ENCODE measurements around the gene TTYH2.
"Not testable (repeated sequence)": the region's sequence is repeated elsewhere in the genome, so short reads cannot be mapped to it uniquely, and the experiment has no call there.

The TTYH2 gene

DNA sequence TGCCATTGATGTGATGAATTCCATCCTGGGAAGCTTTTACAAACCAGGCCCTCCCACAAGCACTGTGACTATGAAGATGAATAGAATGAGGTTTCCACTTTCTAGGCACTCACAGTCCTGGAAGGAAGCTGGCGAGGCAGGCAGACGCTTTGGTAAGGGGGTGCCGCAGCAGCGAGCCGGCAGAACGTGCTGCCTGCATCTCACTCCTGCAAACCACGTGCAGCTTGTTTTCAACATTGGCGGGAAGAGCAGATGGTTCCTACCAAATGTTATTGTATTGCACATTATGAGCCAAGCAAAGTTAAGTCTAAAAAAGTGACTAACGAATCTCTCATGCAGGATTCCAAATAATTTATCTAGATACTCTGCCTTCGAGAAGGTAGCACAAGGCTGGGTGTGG is 57.0 kb downstream of the TTYH2 start:
- no peak for DNase-seq

GRCh38 chr17:74271281-74271680 is 57.9 kb downstream of the TTYH2 start:
- no peak for DNase-seq

DNA sequence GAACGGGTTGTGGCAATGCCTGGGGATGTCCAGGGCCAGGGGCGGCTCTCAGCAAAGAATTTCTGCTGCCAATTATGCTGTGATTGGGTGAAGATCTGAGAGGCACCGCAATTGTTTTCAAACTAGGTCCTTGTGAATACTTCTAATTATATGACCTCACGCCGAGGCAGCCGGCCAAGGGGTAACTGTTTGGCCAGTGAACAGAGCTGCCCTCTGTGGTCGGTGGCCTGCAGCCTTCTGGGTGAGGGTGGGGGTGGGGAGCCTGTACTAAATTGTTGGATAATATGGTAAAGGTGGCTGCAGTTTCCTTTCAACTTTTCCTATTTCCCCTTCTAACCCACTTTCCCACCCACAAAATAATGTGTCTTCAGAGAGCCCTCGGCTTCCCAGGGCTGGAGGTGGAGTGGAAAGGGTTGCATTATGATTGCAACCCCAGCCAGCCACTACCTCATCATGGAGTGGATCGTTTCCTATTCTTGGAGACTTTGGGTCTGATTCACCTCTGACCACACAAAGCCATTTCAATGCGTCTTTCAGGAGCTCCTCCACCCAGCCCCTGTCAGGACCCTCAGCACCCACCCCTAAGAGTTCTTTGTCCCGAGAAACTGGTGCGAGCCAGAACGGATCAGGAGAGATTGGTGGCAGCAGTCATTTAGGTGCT is 58.7 kb downstream of the TTYH2 start:
- DNase-seq, result no peak

DNA sequence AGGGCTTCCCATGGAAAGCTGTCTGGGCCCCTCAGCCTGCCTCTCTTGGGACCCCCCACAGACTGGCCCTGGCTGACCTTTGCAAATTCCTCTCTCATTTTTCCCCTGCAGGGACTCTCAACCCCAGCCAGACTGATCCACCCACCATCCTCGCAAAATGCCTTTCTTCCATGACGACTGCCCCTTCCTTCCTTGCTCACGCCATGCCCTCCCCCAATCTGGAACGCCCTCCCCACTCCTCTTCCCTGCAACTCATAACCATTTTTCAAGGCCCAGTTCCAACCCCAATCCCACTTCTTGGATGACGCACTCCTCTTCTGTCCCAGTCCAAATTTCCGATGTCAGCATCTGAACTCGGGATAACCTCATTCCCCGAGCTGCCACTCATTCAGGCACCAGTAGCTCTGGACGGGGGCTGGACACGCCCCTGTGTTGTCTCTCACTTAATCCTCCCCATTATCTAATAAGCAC is 59.4 kb downstream of the TTYH2 start:
- no peak for DNase-seq

DNA sequence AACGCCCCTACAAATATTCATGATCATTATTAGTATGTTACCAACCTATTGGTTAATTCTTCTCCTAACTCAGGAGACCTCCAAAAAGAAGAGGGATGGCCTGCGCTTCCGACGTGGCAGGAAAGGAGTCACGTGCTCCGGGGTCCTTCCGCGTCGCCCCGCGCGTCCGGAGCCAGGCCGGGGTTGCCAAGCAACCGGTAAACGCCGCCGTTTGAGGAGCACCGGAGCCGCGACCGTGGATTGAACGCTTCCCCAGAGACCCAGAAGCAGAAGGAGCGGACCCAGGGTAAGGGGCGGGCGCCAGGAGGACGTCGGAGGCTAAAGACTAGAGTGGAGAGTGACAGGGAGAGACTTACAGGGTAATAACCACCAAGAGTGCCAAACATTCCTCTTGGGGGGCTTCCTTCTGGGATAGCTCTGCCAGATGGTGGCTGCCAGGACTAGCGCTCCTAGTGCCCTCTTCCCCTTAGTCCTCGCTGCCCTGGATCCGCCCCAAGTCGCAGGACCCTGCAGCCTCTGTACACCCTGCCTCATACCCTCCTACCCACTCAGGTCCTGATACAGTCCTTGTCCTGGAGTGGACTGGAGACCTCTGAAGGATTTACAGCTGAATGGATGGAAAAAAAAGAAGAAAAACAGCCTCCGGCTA is 60.8 kb downstream of the TTYH2 start, which contains the start of gene DNAI2:
Gene DNAI2 (plus strand): TSS at position 175 of the 649 bp plus-strand sequence. CDS start 7,584 bp downstream, outside the sequence.
- DNase-seq, result no peak

DNA sequence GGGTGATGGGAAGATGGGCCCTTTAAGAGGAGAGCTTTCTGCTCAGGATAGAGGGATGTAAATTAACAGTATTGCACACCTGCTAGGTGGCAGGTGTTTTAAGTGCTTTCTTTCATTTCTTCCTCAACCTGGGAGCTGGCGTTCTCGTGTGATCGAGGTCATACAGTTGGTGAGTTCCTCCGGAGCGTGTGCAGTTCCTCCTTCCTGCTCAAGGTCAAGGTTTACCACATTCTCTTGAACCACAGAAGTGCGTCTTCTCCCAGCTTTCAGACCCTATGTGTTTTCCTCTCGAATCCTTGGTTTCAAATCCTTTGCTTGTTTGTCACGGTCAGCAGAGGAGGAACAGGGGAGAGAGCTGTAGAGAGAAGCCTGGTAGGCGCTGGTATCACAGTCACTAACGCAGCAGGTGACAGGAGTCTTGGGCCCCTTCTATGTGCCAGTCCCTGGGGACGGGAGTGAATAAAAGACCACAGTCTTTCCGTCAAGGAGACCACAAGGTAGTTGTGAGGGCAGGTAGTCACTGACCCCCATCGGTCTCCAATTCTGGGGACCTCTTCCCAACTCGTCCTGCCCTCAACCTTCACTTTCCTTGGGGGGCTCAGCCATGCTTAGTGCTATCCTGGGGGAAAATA is 61.5 kb downstream of the TTYH2 start:
- DNase-seq, result no peak

DNA sequence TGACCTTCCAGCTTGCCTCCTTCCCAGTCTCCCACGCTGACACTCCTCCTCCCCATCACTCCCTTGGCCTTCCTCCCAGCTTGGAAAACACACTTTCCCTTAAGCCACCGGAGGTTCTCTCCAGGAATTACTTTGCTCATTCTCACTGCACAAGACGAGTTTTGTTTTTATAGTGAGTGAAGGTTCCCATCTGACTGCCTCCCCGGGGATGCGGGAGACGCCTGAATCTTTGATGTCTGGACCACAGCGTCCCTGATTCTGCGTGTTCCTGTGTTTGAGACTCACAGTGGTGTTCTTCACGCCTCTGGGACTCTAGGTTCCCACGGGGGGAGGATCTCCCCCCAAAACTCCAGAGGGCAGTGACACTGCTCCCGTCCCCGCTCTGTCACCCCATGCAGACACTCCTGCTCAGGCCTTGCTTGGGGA is 62.7 kb downstream of the TTYH2 start:
- no peak for DNase-seq

DNA sequence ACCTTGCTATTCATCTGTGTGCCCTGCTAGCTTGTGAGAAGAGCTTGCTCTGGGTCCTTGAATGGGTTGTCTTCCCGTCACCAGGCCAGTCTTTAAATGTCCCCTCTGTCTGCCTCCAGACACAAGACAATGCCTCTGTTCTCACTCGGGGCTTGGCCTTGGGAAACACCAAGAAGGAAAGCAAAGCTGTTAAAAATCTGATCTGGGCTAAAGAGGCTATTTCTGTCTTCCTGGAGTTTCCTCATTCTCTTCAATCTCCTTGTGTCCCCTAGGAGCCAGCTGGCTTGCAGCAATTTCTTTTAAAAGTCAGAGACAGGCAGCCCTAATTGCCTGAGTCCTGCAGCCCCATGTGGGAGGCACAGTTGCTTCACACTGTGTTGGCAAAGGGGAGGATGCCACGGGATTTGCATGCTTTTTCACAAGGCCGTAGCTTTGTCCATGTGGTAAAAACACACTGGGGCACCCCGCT is 63.2 kb downstream of the TTYH2 start:
- no peak for DNase-seq

DNA sequence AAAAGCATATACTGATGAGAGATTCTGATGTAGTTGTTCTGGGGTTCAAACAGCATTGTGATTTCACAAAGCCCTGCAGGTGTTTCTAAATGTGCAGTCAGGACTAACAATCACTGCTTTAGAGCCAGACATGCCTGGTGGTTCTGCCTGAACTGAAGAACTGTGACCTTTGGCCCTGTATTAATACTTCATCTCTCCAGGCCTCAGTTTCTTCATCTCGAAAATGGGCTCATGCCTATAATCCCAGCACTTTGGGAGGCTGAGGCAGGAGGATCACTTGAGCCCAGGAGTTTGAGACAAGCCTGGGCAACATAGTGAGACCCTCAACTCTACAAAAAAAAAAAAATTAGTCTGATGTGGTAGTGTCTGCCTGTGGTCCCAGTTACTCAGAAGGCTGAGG is 64.6 kb downstream of the TTYH2 start:
- no peak for DNase-seq

GRCh38 chr17:74279617-74280016 is 66.2 kb downstream of the TTYH2 start:
- not testable (repeated sequence) for DNase-seq

DNA sequence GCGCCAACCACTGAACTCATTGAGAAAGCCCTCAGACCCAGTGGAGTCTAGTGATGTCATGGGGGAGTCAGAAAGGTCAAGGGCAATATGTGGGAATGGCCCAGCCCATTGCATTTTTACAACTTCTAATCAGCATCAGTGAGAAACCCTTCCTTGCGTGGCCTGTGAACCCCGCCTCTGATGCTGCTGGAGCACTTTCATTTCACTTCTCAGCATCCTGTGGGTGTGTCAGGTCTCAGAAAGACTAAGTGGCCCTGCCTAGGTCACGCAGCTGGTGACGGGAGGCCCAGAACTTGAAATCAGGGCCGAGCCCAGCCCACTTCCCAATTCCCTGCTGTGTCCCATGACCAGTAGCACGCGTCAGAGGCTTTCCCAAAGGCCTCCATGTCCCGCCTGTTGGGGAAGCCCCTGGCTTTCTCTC is 66.7 kb downstream of the TTYH2 start:
- DNase-seq, result no peak

GRCh38 chr17:74281799-74282198 is 68.4 kb downstream of the TTYH2 start:
- DNase-seq, result no peak

DNA sequence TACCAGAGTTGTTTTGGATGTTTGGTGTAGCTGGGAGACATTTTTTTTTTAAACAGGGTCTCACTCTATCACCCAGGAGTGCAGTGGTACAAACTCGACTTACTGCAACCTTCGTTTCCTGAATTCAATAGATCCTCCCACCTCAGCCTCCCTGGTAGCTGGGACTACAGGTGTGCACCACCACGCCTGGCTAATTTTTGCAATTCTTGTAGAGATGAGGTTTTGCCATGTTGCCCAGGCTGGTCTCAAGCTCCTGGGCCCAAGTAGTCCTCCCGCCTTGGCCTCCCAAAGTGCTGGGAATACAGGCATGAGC is 68.9 kb downstream of the TTYH2 start:
- DNase-seq, result not testable (repeated sequence)

- no peak for DNase-seq
Measured at GRCh38 chr17:74282587-74283370, 69.4 kb downstream of the TTYH2 start.

- DNase-seq, result no peak
Measured at GRCh38 chr17:74283371-74283673, 70.0 kb downstream of the TTYH2 start.

DNA sequence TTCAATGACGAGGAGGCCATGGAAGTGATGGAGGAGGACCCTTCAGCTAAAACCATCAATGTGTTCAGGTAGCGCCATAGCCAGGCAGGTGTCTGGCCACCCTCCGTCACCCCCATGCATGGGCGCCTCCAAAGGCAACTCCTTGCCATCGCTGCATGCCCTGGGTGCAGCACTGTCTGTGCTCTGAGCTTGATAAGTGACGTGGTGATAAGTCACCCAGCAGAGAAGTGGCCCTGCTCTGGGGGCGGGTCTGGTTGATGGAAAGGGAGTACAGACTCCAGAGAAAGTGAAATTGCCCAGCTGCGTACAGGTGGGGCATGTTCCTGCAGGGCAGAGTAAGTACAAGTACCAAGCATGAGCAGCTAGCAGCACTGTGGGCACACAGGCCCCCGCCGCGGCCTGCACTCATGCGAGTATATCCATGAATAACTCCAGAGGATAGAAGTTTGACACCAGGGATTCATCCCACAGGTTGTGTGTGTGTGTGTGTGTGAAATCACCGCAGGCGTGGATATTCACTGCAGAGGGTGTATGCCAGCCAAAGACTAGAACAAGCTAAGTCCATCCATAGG is 73.7 kb downstream of the TTYH2 start:
- no peak for DNase-seq

DNA sequence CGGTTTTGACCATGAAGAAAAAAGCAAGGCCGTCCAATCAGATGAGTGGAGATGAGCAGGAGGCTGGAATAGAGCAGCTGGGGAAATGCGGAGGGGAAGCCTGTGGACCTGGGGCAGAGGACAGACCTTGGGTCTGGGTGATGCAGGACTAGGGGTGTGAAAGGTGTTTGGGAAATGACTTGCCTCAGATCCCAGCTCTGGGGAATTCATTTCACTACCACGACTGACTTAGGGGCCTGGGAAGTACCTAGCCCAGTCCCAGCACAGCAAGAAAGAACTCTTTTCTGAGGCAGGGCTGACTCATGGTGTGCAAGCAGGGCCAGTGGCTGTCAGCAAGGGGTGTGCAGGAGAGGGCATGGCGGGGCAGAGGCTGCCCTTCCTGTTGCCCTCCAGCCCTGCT is 75.4 kb downstream of the TTYH2 start:
- no peak for DNase-seq

- DNase-seq, result no peak
Measured at GRCh38 chr17:74289688-74290087, 76.3 kb downstream of the TTYH2 start.

GRCh38 chr17:74290340-74290739 is 77.0 kb downstream of the TTYH2 start:
- no peak for DNase-seq

DNA sequence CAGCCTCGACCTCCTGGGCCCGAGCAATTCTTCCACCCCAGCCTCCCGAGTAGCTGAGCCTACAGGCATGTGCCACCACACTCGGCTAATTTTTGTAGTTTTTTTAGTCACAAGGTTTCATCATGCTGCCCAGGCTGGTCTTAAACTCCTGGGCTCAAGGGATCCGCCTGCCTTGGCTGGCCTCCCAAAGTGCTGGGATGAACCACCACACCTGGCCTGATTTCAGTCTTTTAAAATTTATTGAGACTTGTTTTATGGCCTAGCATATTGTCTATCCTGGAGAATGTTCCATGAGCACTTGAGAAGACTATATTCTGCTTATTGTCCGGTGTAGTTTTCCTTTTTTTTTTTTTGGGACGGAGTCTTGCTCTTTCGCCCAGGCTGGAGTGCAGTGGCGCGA is 79.1 kb downstream of the TTYH2 start:
- DNase-seq, result no peak

GRCh38 chr17:74295625-74296547 is 82.5 kb downstream of the TTYH2 start:
- no peak for DNase-seq

- no peak for DNase-seq
Measured at GRCh38 chr17:74296548-74296936, 83.2 kb downstream of the TTYH2 start.
